Testis (tissue), 2 donors: ENCODE results near the gene SELENOP.

Experiments
- CTCF ChIP-seq, 3 experiments: fragments of 450-650 bp in 2 of 3; fragments of 200-600 bp in 1 of 3; sonication (generic) in 1 of 3; IDR thresholded peaks; one replicate each; pipeline ENCODE4 v1.5.1; 2016 to 2019; ENCODE audit warnings: antibody characterized with exemption in 3 of 3, mild to moderate bottlenecking in 2 of 3, moderate library complexity in 1 of 3
- POLR2A ChIP-seq: fragments of 450-650 bp; IDR thresholded peaks from one replicate; pipeline ENCODE4 v1.6.1; 2017; ENCODE audit warnings: antibody characterized with exemption, mild to moderate bottlenecking, moderate library complexity

GRCh38 chr5:42822548-42822947 lies 10.9 kb upstream of the SELENOP start:
- TF ChIP-seq CTCF (IDR thresholded peaks at IDR 0.05), result no peak
- no peak for TF ChIP-seq POLR2A
